IMR-90 (cell line): ENCODE results near the gene CACNA1D. TPM values are rescaled to one million over a fixed set of nuclear protein-coding genes. Genes with fewer than 3 reads are reported as not detected.
A peak's percentile ranks its signal among the peaks of the same experiment; 100 is the strongest.

Source experiments
- ATAC-seq: fragments of 200-7000 bp; cut with Tn5 transposase; 2 replicates; pipeline ENCODE4 v1.9.1; 2020; ENCODE audit warnings: low read depth, mild to moderate bottlenecking, moderate library complexity
- BruUV-seq: library from RNA; stranded (reverse); fragments of 400-500 nt; replicated peaks from 2 replicates; lab custom pipeline; 2021; lab: Mats Ljungman, UMichigan
- CTCF ChIA-PET: fragments of 300-600 bp; formaldehyde crosslinking; extraction: SDS; loops from one replicate; lab custom pipeline; 2021; ENCODE audit warnings: antibody characterized with exemption; lab: Yijun Ruan, JAX
- POLR2A ChIA-PET: fragments of 300-600 bp; sonication (Branson Sonifier 250); formaldehyde crosslinking; loops from one replicate; lab custom pipeline; 2022; ENCODE audit warnings: antibody characterized with exemption; ENCODE audit not compliant: unreplicated experiment; lab: Charles Lee
- DNase-seq: peaks from one replicate; pipeline ENCODE4 v3.0.0; 2013
- H2AFZ ChIP-seq: replicated peaks from 2 replicates; pipeline ENCODE3; 2013; ENCODE audit warnings: low read length, mild to moderate bottlenecking; ENCODE audit not compliant: poor library complexity
- H2AK5ac ChIP-seq: 2 replicates; pipeline ENCODE4 v1.6.1; 2013; ENCODE audit warnings: low read depth, low read length, inconsistent platforms
- H2AK9ac ChIP-seq: replicated peaks from 2 replicates; pipeline ENCODE3; 2013; ENCODE audit warnings: mild to moderate bottlenecking, low read depth, low read length, moderate library complexity; ENCODE audit not compliant: poor library complexity
- H2BK120ac ChIP-seq: 2 replicates; pipeline ENCODE4 v1.6.1; 2013; ENCODE audit warnings: low read depth, low read length, inconsistent platforms
- H2BK15ac ChIP-seq: 3 replicates; pipeline ENCODE4 v1.6.1; 2013; ENCODE audit warnings: low read depth, low read length, inconsistent platforms
- H2BK20ac ChIP-seq: 2 replicates; pipeline ENCODE4 v1.6.1; 2013; ENCODE audit warnings: low read depth, mild to moderate bottlenecking, inconsistent platforms, low read length, moderate library complexity
- H2BK5ac ChIP-seq: 2 replicates; pipeline ENCODE4 v1.6.1; 2013; ENCODE audit warnings: mild to moderate bottlenecking, low read depth, low read length, inconsistent platforms; ENCODE audit not compliant: poor library complexity, severe bottlenecking
- H3K14ac ChIP-seq: replicated peaks from 2 replicates; pipeline ENCODE4 v1.6.1; 2013; ENCODE audit warnings: low read depth, low read length, inconsistent platforms
- H3K18ac ChIP-seq: 2 replicates; pipeline ENCODE4 v1.6.1; 2013; ENCODE audit warnings: low read depth, low read length, control low read depth
- H3K23ac ChIP-seq: 2 replicates; pipeline ENCODE4 v1.6.1; 2013; ENCODE audit warnings: low read depth, low read length, inconsistent platforms
- H3K27ac ChIP-seq: 2 replicates; pipeline ENCODE4 v1.5.1; 2013; ENCODE audit warnings: mild to moderate bottlenecking, control low read depth, low read length; ENCODE audit not compliant: insufficient read depth
- H3K27me3 ChIP-seq: 2 replicates; pipeline ENCODE4 v1.6.1; 2013; ENCODE audit warnings: low read length; ENCODE audit not compliant: control insufficient read depth, insufficient read depth
- H3K36me3 ChIP-seq: 2 replicates; pipeline ENCODE4 v1.6.1; 2013; ENCODE audit warnings: low read length, mixed read lengths; ENCODE audit not compliant: control insufficient read depth, insufficient read depth
- H3K4ac ChIP-seq: 2 replicates; pipeline ENCODE4 v1.6.1; 2013; ENCODE audit warnings: low read depth, low read length, inconsistent platforms
- H3K4me1 ChIP-seq: 2 replicates; pipeline ENCODE4 v1.6.1; 2013; ENCODE audit warnings: low read length, mixed read lengths; ENCODE audit not compliant: control insufficient read depth, insufficient read depth
- H3K4me2 ChIP-seq: 2 replicates; pipeline ENCODE4 v1.6.1; 2013; ENCODE audit warnings: low read depth, mild to moderate bottlenecking, control low read depth, low read length, moderate library complexity
- H3K4me3 ChIP-seq: 2 replicates; pipeline ENCODE4 v1.5.1; 2013; ENCODE audit warnings: low read depth, mild to moderate bottlenecking, control low read depth, low read length, moderate library complexity; ENCODE audit not compliant: insufficient read depth
- H3K56ac ChIP-seq: 2 replicates; pipeline ENCODE4 v1.6.1; 2013; ENCODE audit warnings: low read length, inconsistent platforms; ENCODE audit not compliant: insufficient read depth; ENCODE audit errors: extremely low read depth
- H3K79me1 ChIP-seq, 2 experiments: 2 replicates each; pipeline ENCODE4 v1.6.1; 2013; ENCODE audit warnings: low read length in 2 of 2, inconsistent platforms in 1 of 2, low read depth in 1 of 2
- H3K9ac ChIP-seq: 2 replicates; pipeline ENCODE4 v1.6.1; 2013; ENCODE audit warnings: low read depth, low read length, control low read depth
- H3K9me1 ChIP-seq: 2 replicates; pipeline ENCODE4 v1.6.1; 2013; ENCODE audit warnings: low read length, inconsistent platforms; ENCODE audit not compliant: insufficient read depth
- H3K9me3 ChIP-seq: 2 replicates; pipeline ENCODE4 v1.6.1; 2013; ENCODE audit warnings: low read length; ENCODE audit not compliant: control insufficient read depth, insufficient read depth
- H4K20me1 ChIP-seq: 2 replicates; pipeline ENCODE4 v1.6.1; 2013; ENCODE audit warnings: low read length, inconsistent platforms; ENCODE audit not compliant: insufficient read depth
- H4K5ac ChIP-seq: 2 replicates; pipeline ENCODE4 v1.6.1; 2013; ENCODE audit warnings: mild to moderate bottlenecking, low read depth, low read length, control low read depth
- H4K8ac ChIP-seq, 2 experiments: 2 replicates each; pipeline ENCODE4 v1.6.1; 2013; ENCODE audit warnings: low read depth in 2 of 2, low read length in 2 of 2, control low read depth in 1 of 2, inconsistent platforms in 1 of 2
- H4K91ac ChIP-seq: 2 replicates; pipeline ENCODE4 v1.6.1; 2013; ENCODE audit warnings: low read depth, low read length, inconsistent platforms; ENCODE audit not compliant: insufficient read depth
- BHLHE40 ChIP-seq: fragments of 150-350 bp; IDR thresholded peaks from 2 replicates; pipeline ENCODE4 v1.6.1; 2016; ENCODE audit warnings: mild to moderate bottlenecking, low read depth, low read length
- CEBPB ChIP-seq: IDR thresholded peaks from 2 replicates; pipeline ENCODE4 v1.6.1; 2012; ENCODE audit warnings: low read depth, low read length, improper control_type of control experiment
- CHD1 ChIP-seq: IDR thresholded peaks from 2 replicates; pipeline ENCODE4 v1.6.1; 2012; ENCODE audit warnings: low read depth, low read length, improper control_type of control experiment
- CTCF ChIP-seq: conservative IDR thresholded peaks from 2 replicates; pipeline ENCODE4 v1.5.1; 2012; ENCODE audit warnings: mild to moderate bottlenecking, low read depth, low read length, improper control_type of control experiment
- ELK1 ChIP-seq: fragments of 150-350 bp; IDR thresholded peaks from 2 replicates; pipeline ENCODE4 v1.6.1; 2016; ENCODE audit warnings: low read depth, mild to moderate bottlenecking, low read length, moderate library complexity, borderline replicate concordance
- MAFK ChIP-seq: IDR thresholded peaks from 2 replicates; pipeline ENCODE4 v1.6.1; 2012; ENCODE audit warnings: low read depth, low read length, improper control_type of control experiment
- MAZ ChIP-seq: IDR thresholded peaks from 2 replicates; pipeline ENCODE4 v1.6.1; 2012; ENCODE audit warnings: low read depth, mild to moderate bottlenecking, low read length, improper control_type of control experiment, moderate library complexity, borderline replicate concordance
- NFE2L2 ChIP-seq: fragments of 150-350 bp; IDR thresholded peaks from 2 replicates; pipeline ENCODE4 v1.6.1; 2016; ENCODE audit warnings: low read depth, mild to moderate bottlenecking, low read length
- POLR2A ChIP-seq: IDR thresholded peaks from 2 replicates; pipeline ENCODE4 v1.6.1; 2012; ENCODE audit warnings: mild to moderate bottlenecking, low read depth, low read length
- RFX5 ChIP-seq: IDR thresholded peaks from 2 replicates; pipeline ENCODE4 v1.8.0; 2012; ENCODE audit warnings: low read depth, mild to moderate bottlenecking, low read length, moderate library complexity
- SMC3 ChIP-seq: fragments of 150-350 bp; IDR thresholded peaks from 2 replicates; pipeline ENCODE4 v1.6.1; 2016; ENCODE audit warnings: low read depth, mild to moderate bottlenecking, antibody characterized with exemption, low read length, moderate library complexity
- USF2 ChIP-seq: fragments of 150-350 bp; IDR thresholded peaks from 2 replicates; pipeline ENCODE4 v1.6.1; 2017; ENCODE audit warnings: mild to moderate bottlenecking, antibody characterized with exemption, low read length, low read depth
- WGBS, 2 experiments: methylation state at CpG; one replicate each; pipeline versions ENCODE4 v1.1.5 to v1.1.7; 2013; ENCODE audit warnings: missing lambda C conversion rate in 2 of 2; ENCODE audit not compliant: insufficient read length in 1 of 2; ENCODE audit errors: extremely low coverage in 2 of 2; 5-methylcytosine and 5-hydroxymethylcytosine counted together
- dilution Hi-C: fragments of 300-500 bp; cut with HindIII; formaldehyde crosslinking; loops from one replicate; pipeline ENCODE4 v1.14.3; 2018; ENCODE audit warnings: low sequenced_read_pairs; ENCODE audit not compliant: unreplicated experiment
- in situ Hi-C: fragments of 300-500 bp; cut with MboI; formaldehyde crosslinking; loops from 3 replicates; pipeline ENCODE4 v1.14.3; 2019; ENCODE audit warnings: low sequenced_read_pairs, inconsistent platforms, mixed read lengths
- intact Hi-C: fragments of 100-400 bp; cut with micrococcal nuclease; formaldehyde crosslinking; loops from 2 replicates; pipeline ENCODE4 v1.10.0; 2022
- polyA plus RNA-seq, 3 experiments: library from polyadenylated mRNA; depleted of rRNA; stranded (reverse); fragments of >200 nt; gene quantifications; 2 replicates each; pipeline ENCODE4 v1.2.3, GENCODE V29; 2012; ENCODE audit warnings: low replicate concordance in 1 of 3
- total RNA-seq: library from RNA; depleted of rRNA; stranded (reverse); fragments of >200 nt; gene quantifications from 2 replicates; pipeline ENCODE4 v1.2.3, GENCODE V29; 2012

Gene CACNA1D
- total and polyA plus RNA-seq, 2 of the 4 experiments (the other 2 are of a cell fraction): 0.07 TPM; not detected in 1

- POLR2A ChIA-PET: no interaction called here
- Histone ChIP-seq H2BK120ac (no peak overlapping the region), H3K36me3 (no peaks in the 10 kb centered on the region), H4K5ac (no peak overlapping the region), H3K14ac (no peak overlapping the region), H2BK15ac (no peak overlapping the region), H2BK5ac (no peak overlapping the region), H3K9me1 (no peaks in the 10 kb centered on the region), H3K23ac (no peak overlapping the region), H3K9ac (no peak overlapping the region), H4K8ac (no peak overlapping the region), H3K27ac (no peak overlapping the region), H4K20me1 (no peaks in the 10 kb centered on the region), H2BK20ac (no peak overlapping the region), H2AK5ac (no peak overlapping the region), H3K4me1 (no peaks in the 10 kb centered on the region), H3K4ac (no peak overlapping the region), H3K79me1 (no peaks in the 10 kb centered on the region), H3K27me3 (peaks cover 21% of the 10 kb centered on the region), H3K18ac (no peak overlapping the region), H2AK9ac (no peak overlapping the region), H3K9me3 (no peaks in the 10 kb centered on the region), H3K56ac (no peak overlapping the region), H4K91ac (no peak overlapping the region), H2AFZ (peak overlapping the region; percentile 49), H3K4me2 (no peak overlapping the region), H3K4me3 (no peak overlapping the region)
- WGBS, 2 experiments: 0% methylated on average over 1 of the region's 5 CpGs; no CpG with 5 or more reads in 1 of the 2 experiments
- no TSS peak for BruUV-seq
- in situ Hi-C loops (no loop called here), dilution Hi-C loops (no loop called here), intact Hi-C loops (no loop called here)
- CTCF ChIA-PET: no interaction called here
- no peak for ATAC-seq
- no peak for TF ChIP-seq USF2
- TF ChIP-seq POLR2A: no peak
- TF ChIP-seq BHLHE40: no peak
- no peak for TF ChIP-seq NFE2L2
- TF ChIP-seq RFX5: no peak
- no peak for TF ChIP-seq CEBPB
- TF ChIP-seq CTCF: no peak
- no peak for TF ChIP-seq SMC3
- TF ChIP-seq MAFK: no peak
- no peak for TF ChIP-seq ELK1
- TF ChIP-seq CHD1: no peak
- no peak for TF ChIP-seq MAZ
- no peak for DNase-seq
Measured at GRCh38 chr3:53788038-53788437, 293.6 kb downstream of the CACNA1D start.
